NCI-H1694 (cell line): ENCODE measurements around the gene CBX2.
"Not testable (repeated sequence)": the region's sequence is repeated elsewhere in the genome, so short reads cannot be mapped to it uniquely, and the experiment has no call there.

Experiments used
- DNase-seq: peaks from one replicate; lab custom pipeline; 2025; lab: John Stamatoyannopoulos, UW

The CBX2 gene

DNA sequence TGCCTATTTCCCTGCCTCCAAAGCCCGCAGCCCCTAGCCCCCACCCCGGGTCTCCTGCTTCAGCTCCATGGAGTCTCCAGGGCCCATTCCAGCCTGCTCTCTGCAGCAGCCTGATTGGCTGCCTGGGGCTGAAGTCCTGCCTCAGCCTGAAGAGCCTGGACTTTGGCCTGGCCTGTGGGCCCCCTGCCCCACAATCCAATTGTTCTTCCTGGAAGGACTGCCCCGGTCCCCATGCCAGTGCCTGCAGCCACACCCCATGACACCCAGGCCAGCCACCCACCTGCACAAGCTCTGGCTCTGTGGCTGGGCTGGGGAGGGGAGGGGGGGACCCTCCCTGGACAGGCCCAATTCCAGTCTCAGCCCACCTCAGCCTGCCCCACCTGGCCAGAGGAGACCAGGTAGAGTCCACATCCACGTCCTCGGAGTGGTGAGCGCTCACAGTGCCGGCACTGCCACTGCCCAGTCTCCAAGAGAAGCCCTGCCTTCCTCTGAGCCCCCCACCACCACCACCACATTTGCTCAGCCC, 34.9 kb upstream of the CBX2 start:
- no peak for DNase-seq

DNA sequence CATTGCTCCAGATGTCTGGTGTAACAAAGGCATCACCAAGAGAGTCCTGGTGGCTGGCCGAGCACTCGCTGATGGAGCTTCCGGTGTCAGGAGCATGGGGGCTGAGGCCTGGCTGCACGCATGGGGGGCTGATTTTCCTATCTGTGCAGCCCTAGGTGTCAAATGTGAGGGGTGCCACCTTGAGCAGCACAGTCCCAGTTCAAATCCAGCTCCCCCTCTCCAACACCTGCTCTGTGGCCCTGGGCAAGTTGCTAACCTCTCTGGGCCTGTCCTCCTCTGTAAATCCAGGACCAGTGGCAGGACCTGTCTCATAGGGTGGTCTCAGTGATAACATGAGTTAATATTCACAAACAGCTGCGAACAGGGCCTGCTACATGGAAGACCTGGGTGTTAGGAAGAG, 34.3 kb upstream of the CBX2 start:
- no peak for DNase-seq

GRCh38 chr17:79745641-79746105, 32.3 kb upstream of the CBX2 start:
- no peak for DNase-seq

GRCh38 chr17:79746889-79747507, 30.9 kb upstream of the CBX2 start:
- no peak for DNase-seq

GRCh38 chr17:79747508-79748294, 30.2 kb upstream of the CBX2 start:
- DNase-seq: no peak

DNA sequence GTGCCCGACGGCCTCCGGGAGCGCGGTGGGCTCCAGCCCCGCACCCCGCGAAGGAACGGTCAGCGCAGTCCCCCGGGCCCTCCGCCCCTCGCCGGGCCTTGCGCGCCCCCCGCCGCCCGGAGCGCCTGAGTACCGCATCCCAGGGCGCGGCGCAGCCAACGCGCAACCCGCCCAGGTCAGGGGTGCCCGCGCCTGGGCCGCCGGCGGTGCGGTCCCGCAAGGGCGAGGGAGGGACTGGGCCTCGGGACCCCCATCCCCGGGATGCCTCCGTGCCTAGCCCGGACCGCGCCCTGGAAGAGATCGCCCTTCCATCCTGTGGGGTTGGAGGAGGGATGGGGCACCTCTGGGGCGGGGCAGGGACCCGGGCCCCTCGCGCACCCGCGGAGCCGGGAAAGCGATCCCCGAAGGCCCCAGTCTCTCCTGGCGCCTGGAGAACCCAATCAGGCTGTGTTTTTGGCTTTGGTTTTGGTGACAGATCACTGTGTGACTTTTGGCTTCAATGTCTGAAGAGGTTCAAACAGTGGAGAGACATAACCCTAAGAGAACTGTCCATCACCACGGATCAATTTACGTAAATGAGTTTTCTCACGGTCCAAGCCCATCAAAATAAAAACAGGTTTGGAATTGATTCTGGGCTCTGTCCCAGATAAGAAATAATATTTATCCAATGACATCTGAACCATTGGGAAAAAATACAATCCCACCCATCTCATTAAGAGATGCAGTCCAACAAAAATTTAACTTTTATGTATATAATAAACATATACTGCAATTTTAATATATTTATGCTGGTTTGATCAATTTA, 29.5 kb upstream of the CBX2 start:
- DNase-seq: no peak

GRCh38 chr17:79749156-79749815, 28.7 kb upstream of the CBX2 start:
- DNase-seq: no peak

GRCh38 chr17:79749958-79750357, 28.0 kb upstream of the CBX2 start:
- no peak for DNase-seq

DNA sequence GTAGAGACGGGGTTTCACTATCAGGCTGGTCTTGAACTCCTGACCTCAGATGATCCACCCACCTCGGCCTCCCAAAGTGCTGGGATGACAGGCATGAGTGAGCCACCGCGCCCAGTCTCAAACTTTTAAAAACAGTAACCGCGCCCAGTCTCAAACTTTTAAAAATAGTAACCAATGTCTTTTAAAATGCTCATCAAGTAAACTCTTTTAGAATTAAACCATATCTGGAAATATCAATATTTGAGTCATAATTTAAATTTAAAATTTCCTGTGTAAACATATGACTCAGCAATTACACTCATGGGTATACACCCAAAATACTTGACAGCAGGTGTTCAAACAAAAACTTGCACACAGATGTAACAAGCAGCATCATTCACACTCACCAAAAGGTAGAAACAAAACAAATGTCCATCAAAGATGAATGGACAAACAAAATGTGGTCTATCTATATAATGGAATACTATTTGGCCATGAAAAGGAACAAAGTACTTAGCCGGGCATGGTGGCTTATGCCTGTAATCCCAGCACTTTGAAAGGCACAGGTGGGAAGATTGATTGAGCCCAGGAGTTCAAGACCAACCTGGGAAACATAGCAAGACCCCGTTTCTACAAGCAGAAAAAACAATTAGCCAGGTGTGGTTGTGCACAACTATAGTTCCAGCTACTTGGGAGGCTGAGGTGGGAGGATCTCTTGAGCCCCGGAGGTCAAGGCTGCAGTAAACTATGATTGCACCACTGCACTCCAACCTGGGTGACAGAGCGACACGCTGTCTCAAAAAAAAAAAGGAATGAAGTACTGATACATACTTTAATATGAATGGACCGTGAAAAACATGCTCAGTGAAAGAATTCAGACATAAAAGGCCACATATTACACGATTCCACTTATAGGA, 27.1 kb upstream of the CBX2 start:
- DNase-seq: no peak

DNA sequence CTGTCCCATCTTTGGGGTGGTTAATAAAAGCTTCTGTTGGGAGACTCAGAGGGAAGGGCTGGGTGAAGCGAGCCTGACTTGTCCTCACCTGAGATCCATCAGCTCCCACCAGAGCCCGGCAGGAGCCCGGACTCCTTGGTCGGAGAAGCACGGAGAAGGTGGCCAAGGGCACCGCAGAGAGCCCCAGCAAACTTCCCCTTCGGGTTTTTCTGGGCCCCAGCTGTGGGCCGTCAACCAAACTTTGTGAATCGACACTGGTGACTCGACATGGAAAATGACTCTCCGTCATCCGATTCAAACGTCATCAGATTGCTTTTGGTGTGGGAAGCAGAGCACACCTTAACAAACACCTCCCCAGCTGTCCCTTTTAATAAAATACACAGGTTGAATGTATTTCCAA, 25.8 kb upstream of the CBX2 start:
- DNase-seq: no peak

DNA sequence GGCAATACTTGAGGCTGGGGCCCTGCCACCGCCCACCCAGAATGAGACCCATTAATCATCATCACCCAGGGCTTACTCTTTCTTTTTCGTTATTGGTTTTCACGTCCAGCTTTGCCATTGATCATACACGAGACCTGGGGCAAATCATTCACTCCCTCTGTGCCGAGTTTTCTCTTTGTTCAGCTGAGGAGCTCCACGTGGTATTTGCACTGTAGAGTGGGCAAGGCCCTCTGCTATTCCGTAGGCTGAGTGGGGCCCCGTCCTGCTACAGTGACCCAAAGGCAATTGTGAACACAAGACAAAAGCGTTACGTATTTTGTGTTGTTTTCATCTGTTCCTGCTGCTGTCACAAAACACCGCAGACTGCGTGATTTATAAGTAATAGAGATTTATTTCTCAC, 23.6 kb upstream of the CBX2 start:
- no peak for DNase-seq

DNA sequence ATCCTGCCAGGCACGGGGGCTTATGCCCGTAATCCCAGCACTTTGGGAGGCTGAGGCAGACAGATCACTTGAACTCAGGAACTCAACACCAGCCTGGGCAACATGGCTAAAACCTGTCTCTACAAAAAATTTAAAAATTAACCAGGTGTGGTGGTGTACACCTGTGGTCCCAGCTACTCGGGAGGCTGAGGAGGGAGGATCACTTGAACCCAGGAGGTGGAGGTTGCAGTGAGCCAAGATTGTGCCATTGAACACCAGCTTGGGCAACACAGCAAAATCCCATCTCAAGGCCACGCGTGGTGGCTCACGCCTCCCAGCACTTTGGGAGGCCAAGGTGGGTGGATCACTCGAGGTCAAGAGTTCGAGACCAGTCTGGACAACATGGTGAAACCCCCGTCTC, 23.0 kb upstream of the CBX2 start:
- DNase-seq: not testable (repeated sequence)

- no peak for DNase-seq
These were observed 22.4 kb upstream of the CBX2 start for GRCh38 chr17:79755591-79755990.

DNA sequence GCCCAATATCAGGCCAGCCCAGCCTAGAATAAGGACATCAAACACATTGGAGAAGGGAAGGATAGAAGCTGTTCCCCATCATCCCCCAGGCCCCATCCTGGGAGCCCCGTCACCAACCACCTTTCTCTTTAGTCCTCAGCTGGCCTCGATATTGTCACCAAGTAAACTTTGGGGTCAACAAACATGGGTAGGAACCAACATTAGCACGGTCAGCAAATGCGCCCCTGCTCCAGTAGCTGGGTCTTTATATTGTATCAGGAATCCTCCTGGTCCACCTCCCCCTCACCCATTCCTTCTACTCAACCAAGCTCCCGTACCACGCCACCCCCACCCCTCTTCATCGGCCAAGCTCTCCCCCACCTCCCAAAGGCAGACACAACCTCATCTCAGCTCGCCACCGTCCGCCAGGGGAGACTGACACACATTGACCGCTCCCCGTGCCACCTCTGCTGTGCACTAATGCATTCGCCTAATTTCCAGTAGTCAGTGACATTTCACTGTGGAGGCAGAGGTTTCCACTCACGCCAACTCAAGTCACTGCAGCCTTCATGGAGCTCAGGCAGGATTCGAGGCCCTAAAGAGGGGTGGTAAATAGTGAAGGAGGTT, 20.7 kb upstream of the CBX2 start:
- no peak for DNase-seq

GRCh38 chr17:79758271-79758670, 19.7 kb upstream of the CBX2 start:
- DNase-seq: no peak

DNA sequence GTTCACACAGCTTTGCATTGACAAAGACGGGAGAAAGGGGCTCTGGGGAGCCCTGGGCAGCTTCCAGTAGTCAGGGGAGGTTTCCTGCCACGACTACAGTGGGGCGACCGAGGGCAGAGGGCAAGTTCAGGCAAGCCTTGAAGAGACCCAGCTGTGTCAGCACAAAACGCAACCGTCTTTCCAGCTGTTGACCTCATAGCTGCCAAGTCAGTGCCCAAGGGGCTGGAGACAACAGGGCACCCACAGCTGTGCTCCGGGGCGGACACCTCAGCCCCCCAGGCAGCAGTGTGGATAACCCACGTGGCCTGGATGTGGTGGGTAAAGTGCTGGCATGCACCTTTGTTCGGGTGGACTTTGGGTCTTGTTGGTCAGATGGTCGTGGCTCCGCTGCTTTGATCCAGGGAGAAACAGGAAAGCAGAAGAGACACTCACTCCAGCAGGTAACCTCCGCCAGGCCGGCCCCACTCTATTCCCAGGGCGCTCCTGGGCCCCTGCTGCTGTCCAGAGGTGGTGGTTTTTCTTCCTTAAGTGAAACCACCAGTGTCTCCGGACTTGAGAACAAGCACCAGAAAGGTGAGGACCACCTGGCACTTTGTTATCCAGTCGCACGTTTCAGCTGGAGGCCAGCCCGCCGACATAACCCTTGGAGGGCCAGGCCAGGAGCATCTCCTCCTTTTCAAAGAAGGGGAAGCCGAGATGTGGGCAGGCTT, 17.6 kb upstream of the CBX2 start:
- peak; percentile 47 for DNase-seq

DNA sequence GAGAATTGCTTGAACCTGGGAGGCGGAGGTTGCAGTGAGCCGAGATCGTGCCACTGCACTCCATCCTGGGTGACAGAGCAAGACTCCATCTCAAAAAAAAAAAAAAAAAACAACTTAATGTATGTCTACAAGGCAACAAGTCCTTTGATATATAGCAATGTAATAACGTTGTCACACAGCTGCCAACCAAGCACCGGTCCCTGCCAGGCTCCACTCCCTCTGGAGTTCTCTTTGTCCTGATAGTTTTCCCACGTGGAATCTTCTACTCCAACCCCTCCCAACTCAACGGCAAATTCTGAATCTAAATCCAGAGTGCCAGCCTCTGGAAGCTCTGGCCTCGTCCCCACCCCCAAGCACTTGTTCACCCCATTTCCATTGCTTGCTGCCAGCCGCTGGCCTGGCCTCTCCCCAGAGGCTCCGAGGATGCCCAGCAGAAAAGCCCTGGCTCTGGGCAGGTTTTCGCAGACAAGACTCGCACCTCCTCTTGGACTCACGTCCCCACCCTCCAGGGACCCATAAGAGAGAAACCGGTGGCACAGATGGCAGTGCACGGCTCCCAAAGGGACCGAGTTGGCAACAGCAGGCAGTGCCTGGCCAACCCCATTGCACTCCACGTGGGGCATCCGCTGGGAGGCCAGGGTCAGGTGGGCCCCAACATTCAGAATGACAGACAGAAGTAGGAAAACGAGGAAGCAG, 15.9 kb upstream of the CBX2 start:
- DNase-seq: peak; percentile 57

DNA sequence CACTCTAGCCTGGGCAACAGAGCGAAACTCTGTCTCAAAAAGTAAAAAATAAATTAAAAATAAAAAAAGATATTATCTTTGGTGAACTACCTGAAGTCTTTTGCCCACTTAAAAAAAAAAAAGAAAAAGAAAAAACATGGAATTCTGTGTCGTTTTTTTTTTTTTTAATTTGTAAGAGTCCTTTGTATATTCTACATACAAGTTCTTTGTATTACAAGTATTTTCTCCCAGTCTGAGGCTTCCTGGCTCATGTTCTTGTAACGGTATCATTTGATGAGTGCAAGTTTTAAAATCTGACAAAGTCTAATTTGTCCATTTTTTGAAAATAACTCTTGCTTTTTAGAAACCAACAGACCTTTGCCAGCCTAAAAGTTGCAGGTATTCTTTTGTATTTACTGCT, 12.2 kb upstream of the CBX2 start:
- DNase-seq: no peak
